Esophagus mucosa (tissue), 1 donor: Measurements from ENCODE around the gene WDR37. TPM values are rescaled to one million over a fixed set of nuclear protein-coding genes. Genes with fewer than 3 reads are reported as not detected.
"Not testable (repeated sequence)": the region's sequence is repeated elsewhere in the genome, so short reads cannot be mapped to it uniquely, and the experiment has no call there.

Source experiments
- ATAC-seq: fragments of 200-7000 bp; cut with Tn5 transposase; one replicate; pipeline ENCODE4 v1.9.1; 2020
- total RNA-seq: library from RNA; stranded (reverse); gene quantifications from one replicate; pipeline ENCODE4 v1.2.4, GENCODE V29; 2023
- donor health status: DM: yes; HTN: yes; CAD: no.

The WDR37 gene
- total RNA-seq, 1 donor from 2014 or later = 12.9 TPM

DNA sequence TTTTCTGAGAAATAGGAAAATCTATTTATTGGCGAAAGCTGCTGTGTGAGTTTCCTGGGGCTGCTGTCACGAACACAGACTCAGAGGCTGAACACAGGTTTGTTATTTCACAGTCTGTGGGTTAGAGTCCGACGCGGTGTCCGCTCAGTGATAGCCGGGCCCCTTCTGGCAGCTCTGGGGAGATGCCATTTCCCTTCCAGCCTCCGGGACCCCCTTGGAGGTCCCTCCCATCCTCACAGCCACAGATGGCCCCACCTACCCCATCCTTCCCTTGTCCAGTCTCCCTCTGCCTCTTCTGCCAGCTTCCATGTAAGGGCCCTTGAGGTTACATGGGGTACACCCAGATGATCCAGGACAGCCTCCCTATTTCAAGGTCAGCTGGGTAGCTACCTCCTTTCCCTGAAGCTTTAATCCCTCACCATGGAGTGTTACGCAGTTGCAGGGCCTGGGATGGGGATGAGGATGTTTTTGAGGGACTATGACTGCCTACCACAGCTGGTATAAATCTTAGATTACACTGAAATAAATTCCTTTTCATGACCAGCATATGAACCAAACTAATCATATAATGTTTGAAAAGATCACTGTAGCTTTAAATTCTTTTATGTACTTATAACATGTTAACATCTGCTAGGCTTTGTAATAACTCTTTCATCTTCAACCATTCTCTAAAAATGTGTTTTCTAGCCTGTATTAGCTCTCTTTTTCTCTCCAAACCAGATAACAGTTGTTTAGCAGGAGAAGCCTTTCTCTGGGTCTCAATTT is 98.5 kb downstream of the WDR37 start:
- ATAC-seq = no peak

DNA sequence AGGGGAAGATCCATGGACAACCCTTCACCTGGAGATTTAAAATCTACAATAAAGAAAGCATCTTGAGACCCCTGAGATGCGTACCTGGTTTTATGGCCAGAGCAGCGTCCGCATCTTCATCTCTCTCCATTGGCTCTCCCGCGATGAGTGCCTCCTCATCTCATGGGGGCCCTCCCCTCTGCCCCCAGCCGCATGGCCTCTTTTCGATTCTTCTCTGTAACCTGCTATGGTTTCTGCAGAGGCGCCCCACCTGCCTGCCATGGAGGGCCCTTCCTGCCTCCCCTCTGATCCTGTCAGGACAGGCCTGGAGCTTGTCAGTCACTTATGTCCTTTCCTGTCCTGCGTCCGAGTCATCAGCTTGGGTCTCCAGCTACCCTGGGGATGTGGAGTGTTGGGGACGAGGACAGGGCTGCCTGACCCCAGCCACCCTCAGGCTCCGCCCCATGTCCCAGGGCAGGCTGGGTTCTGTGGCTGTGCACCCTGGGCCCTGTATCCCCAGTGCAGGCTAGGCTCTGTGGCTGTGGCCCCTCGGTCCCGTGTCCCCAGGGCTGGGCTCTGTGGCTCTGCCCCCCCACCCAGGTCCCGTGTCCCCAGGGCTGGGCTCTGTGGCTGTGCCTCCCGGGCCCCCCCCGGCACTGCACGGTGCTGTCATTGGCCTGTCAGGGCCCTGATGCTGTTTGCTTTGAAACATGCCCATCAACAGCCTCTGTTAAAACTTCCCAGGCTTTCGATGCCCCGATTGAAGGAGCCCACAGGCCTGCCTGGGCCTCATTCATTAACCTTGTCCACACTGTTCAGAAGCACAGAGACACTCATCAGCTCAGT is 99.8 kb downstream of the WDR37 start:
- no peak for ATAC-seq

DNA sequence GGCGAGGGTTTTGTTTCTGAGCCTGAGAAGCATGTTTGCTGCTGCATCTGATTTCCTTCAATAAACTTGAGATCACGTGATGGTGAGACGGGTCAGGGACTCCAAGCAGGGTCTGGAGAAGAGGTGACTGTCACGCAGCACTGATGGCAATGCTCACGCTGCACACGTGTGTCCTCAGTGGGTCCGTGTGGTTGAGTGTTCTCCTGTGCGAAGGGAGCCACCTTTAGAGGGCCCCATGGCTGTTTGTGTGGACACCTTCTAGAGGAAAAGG is 100.4 kb downstream of the WDR37 start:
- no peak for ATAC-seq

DNA sequence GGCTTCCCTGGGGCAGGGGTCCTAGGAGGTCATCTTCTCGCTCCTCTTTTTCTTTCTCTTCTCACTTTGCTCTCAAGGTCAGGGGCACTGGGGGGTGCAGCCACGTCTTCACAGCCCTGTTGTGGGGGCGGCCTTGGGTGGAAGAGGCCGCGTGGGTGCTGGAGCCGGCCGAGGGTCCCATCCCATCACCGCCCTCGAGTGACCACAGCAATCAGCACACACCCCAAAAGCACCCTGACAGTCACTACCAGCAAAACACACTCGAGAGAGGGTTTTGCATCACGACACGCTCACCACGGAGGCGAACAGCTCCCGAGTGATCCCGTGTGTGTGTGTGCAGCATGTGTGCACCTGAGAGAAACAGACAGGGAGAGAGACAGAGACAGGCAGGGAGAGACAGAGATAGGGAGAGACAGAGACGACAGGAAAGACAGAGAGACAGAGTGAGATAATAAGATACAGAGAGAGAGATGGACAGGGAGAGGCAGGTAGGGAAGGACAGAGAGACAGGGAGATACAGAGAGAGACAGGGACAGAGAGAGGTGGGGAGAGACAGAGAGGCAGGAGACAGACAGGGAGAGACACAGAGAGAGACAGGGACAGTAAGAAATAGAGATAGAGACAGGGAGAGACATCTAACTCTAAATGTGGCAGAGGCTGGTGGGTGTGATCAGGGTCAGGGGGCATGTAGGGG is 100.9 kb downstream of the WDR37 start:
- ATAC-seq = no peak

DNA sequence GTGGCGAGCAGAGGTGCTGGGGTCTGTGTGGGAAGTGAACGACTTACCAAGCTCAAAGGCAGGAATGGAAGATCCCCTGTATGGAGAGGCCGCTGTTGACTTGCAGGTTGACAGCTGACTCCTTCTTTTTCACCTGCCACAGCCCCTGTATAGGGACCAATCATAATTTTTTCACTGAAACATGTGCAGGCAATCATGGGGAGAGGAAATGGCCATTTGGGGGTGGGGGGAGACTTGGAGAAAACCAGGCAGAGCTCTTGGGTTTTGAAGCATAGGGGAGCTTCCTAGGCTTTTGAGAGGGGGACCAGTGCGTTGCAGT is 101.4 kb downstream of the WDR37 start:
- ATAC-seq = no peak

DNA sequence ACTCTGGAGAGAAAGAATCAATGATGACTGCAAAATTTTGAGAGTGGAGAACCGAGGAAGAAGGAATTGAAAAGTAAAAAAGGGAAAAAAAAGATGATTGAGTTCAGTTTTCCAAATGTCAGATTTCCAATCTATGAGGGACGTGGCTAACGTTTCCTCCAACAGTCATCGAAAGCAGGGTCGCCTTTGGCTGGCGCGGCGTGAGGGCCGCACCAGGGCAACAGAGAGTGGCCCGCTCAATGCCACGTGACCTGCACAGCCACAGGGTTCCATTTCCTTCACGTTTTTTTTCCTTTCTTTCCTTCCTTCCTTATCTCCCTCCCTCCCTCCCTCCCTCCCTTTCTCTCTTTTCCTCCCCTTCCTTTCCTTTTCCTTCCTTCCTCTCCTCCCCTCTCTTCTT is 101.9 kb downstream of the WDR37 start:
- no peak for ATAC-seq

DNA sequence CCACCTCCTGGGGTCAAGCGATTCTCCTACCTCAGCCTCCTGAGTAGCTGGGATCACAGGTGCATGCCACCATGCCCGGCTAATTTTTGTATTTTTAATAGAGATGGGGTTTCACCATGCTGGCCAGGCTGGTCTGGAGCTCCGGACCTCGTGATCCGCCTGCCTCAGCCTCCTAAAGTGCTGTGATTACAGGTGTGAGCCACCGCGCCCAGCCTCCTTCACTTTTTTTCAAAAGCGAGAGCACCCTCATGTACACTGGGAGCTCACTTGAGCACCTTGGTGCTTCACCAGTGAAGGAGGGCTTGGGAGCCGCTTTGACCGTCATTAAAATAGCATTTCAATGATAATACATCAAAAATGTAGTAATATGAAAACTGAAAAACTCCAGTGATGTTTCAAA is 102.4 kb downstream of the WDR37 start:
- not testable (repeated sequence) for ATAC-seq

DNA sequence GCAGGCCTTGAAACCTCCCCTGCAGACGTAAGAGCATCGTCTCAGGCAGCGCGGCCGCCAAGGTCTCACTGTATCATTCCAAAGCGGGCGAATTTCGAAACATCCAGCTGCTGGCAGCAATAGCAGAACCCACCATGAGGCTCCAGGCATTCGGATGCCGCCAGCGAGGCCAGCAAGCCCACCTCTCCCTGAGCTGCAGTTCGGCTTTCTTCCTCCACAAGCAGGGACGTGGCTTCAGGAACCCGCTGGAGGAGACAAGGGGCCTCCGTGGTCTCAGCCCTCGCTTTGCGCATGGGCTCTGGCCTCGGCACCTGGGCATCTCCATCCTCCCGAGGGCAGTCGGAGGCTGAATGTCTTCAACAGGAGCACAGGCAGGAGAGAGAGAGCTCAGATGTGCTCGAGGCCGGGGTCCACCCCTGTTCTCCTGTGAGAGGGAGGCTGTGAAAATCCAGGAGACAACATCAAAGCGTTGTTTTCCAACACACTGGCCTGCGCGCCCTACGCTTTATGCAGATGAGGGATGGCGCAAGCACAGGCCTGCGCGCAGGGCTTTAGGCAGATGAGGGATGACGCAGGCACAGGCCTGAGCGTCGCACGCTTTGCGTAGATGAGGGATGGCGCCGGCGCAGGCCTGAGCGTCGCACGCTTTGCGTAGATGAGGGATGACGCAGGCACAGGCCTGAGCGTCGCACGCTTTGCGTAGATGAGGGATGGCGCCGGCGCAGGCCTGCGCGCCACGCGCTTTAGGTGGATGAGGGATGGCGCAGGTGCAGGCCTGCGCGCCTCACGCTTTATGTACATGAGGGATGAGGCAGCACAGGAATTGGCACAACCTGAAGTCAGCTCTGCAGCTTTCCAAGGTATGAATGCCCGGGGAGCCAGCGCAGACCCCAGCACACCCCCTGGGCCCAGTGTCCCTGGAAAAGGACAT is 103.2 kb downstream of the WDR37 start:
- no peak for ATAC-seq

DNA sequence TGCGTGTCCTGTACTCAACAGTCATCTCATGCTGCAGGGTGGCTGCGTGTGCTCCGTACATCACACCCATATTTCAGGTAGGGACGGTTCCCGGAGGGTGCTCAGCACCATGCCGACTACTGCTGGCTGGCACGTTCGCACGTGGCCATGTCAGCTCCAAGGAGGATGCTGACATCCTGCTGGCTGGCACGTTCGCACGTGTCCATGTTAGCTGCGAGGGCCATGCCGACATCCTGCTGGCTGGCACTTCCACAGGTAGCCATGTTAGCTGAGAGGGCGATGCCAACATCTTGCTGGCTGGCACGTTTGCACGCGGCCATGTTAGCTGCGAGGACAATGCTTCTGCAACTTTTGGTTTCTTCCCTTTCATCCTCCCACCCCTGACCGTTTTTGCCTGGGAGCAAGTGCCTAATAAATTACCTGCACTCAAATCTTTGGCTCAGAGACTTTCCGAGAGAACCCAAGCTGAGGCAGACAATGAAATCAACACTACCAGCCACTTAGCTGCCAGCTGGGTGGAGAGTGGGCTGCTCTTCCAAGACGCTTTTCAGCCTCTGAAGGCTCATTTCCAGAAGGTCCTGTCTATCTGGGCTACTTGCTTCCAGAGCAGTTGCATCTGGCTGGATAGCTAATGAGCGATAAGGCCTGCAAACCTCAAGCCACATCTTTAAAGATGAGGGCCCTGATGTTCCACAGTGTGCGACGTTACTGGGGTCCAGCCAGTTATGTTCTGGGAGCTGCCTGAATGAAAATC is 104.6 kb downstream of the WDR37 start:
- ATAC-seq = no peak

DNA sequence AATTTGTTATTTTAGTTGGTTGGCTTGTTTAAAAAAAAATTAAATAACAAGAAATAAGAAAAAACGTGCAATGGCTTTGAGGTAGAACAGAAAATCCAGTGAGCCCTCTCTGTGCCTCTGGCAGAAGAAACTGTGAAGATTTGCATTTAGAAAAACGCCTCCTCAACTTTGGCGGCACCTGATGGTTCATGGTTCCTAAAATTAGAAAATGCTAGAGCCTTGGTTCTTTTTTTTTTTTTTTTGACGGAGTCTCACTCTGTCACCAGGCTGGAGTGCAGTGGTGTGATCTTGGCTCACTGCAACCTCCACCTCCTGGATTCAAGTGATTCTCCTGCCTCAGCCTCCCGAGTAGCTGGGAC is 105.1 kb downstream of the WDR37 start:
- ATAC-seq = not testable (repeated sequence)

DNA sequence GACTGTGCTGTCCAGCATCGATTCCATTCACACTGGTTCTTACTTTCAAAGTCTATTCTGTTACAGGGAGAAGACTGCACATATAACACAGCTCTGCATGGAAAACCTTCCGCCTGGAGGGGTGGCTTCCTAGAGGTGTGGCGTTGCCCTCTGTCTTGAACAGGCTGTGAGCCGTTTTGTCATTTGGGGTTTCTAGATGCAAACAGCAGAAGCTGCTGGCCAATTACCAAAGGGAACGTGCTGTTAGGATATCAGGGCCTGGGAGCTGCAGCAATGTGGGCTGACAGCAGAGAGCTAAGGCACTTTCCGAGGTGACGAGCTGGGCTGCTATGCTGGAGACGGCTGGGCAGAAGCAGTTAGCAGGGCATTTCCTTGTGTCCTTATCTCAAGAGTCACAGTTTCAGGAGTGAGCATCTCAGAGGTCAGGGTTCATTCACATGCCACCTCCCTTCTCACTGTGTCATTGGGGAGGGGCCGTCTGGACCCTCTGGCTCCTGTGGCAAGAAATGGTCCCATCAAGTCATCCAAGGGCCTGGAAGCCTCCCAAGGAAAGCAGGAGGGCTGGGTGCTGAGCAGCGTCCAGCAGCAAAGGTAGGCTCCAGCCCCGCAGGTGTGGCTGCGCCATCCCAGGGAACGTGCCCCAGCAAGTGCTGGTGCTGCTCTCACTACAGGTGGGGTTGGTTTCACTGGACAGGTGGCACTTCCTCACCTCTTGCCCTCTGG is 106.5 kb downstream of the WDR37 start:
- no peak for ATAC-seq

DNA sequence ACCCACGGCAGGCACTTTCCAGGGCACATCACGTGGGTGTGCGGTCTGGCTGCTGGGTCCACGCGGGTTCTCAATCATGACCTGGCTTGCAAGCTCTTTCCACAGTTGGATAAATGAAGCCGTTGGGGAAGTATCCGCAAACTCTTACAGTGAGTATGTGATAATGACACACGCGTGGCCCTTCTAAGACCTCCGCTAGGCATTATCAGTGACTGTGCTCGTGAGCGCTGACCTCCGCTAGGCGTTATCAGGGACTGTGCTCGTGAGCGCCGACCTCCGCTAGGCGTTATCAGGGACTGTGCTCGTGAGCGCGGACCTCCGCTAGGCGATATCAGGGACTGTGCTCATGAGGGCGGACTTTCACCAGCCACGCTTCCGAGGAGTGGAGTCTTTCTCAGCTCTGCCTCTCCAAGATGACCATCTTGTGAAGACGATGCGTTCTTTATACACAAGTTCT is 107.0 kb downstream of the WDR37 start:
- no peak for ATAC-seq

DNA sequence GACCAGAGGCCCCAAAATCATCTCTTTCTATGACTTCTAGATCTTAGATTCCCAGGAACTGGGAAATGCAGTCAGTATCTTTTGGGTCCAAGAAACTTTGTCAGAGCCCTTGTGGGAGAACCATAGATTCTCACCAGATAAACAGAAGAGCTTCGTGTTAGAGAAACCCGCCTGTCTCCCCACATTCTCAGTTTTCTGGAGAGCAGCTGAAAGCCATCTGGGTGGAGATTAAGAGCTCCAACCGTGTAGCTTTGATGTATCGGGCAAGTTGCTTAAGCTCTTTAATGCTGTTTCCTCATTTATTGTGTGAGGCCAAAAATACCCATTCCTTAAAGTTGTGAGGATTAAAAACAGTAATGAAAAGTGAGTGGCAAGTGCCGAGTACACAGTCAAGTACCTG is 107.6 kb downstream of the WDR37 start:
- no peak for ATAC-seq

DNA sequence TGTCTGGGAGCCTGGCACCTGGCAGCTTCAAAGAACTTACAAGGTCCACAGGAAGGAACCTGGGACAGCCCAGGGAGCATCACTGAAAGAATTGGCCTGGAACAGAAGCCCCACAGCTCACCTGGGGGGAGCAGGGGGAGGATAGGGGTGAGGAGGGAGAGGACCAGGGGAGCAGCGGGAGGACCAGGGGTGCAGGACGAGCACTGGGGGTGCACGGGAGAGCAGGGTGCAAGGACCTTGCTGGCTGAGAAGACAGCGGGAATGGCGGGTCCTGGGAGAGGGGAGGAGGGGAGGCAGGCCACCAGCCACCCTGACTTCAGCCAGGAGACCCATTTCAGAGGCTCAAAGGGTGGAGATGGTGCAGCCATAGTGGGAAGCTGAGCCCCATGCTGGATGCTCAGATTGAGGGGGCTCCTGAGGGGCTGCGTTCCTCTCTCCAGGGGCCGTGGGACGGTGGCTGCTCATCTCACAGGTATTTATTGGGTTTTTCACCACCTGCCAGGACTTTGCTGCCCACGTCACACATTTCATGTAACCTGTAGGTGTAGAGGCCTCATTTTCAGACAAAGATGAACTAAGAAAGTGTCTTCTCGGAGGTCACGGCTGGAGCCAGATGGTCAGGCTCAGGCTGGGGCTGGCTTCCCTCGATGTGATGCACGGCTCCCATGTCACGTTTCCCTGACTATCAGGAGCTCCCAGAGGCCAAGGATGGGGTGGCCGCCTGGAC is 110.1 kb downstream of the WDR37 start:
- ATAC-seq = no peak

DNA sequence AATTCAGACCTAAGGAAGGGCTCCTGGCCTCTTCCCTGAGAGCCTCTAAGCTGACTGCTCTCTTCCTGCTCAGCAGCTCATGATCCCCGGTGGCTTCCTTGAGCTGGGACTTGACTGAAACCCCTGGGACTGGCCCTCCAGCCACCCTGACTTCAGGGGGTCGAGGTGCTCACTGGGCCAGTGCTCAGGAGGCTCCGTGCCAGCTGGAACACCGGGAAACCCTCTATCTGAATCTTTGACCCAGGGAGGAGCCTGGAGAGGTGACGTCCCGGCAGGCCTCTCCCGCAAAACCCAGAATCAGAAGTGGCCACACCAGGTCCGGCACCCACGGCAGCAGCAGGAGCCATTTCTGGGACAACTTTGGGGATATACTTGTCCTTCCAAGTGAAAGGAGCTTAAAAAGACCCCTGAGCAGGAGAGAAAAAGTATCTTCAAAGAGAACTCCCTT is 110.7 kb downstream of the WDR37 start:
- no peak for ATAC-seq

DNA sequence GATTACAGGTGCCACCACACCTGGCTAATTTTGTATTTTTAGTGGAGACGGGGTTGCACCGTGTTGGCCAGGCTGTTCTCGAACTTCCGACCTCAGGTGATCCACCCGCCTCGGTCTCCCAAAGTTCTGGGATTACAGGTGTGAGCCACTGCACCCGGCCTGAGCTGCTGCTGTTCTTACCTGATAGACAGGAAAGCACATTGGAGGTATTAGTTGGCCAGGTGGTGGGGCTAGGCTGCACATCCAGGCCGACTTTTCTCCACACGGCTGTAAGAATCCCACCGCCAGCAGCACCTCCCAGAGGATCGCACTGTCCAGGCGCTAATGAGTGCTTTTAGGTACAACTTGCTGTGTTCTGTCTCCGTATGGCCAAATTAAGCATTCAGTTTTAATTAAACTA is 112.6 kb downstream of the WDR37 start:
- ATAC-seq = no peak

DNA sequence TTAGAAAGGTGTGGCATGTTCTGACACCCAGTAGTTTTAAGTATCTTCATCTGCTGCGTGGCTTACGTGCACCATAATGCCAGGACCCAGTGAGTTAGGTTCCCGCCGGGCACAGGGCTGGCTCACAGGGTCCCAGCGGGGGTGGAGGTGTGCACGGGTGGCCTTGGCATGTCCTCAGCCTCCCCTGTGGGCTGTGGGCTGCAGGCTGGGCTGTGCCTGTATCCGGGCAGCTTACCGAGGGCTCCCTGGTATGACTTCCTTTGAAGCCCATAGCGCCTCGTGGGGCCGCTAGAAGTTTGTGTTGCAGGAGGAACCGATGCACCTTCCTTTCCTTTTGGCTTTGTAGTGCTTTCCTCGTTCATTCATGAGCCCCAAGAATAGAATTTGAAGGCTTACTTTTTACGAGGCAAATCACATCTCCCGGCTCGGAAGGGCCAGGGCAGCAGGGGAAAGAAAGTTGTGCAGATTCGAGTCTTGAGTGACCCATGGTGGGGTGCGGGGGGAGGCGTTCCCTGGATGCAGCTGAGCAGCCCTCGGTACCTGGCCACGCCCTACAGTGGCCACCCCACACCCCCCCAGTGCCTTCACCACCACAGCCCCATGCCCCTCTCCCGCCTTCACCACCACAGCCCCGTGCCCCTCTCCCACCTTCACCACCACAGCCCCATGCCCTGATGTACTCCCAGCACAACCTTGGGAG is 113.2 kb downstream of the WDR37 start:
- ATAC-seq = no peak

DNA sequence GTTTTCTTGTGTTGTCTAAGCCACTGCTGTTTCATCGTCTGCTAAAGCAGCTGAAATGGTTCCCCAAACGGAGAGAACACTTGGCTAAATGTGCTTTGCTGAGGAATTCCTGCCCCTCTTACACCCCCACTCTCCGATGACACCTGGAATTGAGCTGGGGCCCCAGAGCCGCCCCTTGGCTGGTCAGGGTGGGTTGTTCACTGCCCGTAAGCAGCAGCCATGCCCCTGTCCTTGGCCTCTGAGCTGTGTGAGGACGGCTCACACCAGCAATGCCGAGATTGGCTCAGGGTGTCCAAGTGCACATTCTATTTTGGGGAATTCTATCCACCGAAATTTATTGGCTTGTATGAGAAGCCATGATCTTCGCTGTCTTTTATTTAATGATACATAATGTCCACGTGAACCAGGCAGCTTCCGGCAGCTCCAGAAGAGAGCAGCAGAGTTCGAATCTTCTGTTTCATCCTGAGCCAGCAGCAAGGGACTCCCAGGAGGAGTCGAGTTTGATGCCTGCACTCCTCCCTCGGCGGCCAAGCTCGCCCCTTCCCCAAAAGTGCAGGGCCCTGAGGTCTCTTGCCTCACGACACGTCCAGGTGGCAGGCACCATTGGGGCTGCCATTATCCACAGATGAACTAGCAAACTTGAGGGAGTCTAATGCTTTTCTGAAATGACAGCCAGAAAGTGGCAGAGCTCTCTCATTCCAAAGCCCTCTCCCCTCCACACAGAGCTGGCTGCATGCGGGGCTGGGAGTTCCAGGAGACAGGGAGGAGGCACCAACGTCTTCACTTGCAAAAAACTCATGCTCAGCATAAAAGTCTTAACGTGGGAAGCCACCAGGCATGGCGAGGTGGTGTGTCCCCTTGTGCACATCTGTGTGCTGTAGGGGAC is 114.0 kb downstream of the WDR37 start:
- ATAC-seq = no peak

DNA sequence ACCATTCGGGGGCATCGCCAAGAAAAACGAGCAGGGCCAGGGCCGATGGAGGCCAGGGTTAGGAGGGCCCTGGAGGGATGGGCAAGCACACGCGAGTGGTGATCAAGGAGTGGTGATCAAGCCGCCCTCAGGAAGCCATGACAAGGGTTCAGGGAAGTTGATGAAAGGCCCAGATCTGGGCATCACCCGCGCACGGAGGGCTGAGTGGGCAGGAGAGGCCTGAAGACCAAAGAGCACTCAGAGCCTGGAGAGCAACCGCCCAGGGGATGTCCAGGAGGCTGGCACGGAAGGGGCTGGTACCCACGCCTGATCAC is 114.6 kb downstream of the WDR37 start:
- no peak for ATAC-seq
